Measurements from ENCODE around the gene SORBS2. TPM values are rescaled to one million over a fixed set of nuclear protein-coding genes. Genes with fewer than 3 reads are reported as not detected.

Gene SORBS2
- total and polyA plus RNA-seq, 2 donors (not counting 1 experiment from before 2014, with no cell fraction given): 0.25 to 0.89 TPM

DNA sequence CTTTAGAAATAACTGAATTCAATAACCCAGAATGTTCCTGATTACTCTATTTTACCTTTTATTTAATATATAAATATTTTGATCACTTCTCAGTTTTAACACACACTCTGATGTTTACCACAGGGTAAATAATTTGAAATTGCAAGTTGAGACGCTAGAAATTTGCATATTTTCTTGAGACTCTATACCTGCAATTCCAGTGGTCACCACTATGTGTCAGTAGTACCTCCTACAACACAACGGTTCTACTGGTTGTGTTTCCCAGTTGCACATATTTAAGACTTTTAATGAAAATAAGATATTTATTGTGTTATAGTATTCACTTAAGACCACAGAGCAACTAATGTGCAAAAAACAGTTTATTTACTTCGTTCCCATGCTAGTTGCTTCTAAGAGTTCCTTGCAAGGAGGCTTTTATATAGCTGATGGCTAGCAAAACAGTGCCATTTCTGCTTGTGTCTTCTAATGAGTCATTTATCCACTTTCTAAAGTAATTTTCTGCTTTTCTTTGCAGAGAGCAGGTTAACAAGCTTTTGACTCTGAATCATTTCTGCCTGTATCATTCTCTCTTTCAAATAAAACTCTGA lies 177.8 kb downstream of the SORBS2 start:
- ATAC-seq (ENCODE audit: low read depth) (no peak), DNase-seq (no peak)
- WGBS (ENCODE audit: insufficient coverage): 80% methylated on average over 1 of the region's 3 CpGs
- Histone ChIP-seq H3K4me1 (ENCODE audit: control insufficient read depth in 2 of 2, insufficient read depth in 2 of 2, low read length in 2 of 2) (no peaks in the 10 kb centered on the region), H2AFZ (ENCODE audit: insufficient read depth, low read depth, low read length, poor library complexity, severe bottlenecking) (no peak overlapping the region), H3K9ac (ENCODE audit: low read length) (no peak overlapping the region), H3K4me2 (replicated peaks; ENCODE audit: low read depth, low read length, poor library complexity, severe bottlenecking) (no peak overlapping the region), H3K9me3 (ENCODE audit: control extremely low read depth in 1 of 3, control insufficient read depth in 2 of 3, insufficient read depth in 1 of 3, low read length in 2 of 3) (peaks cover 0 to 9% (median 3%) of the 10 kb centered on the region in 3 donors), H4K20me1 (ENCODE audit: control insufficient read depth, insufficient read depth, low read length, poor library complexity, severe bottlenecking) (no peaks in the 10 kb centered on the region), H3K4me3 (ENCODE audit: control extremely low read depth in 1 of 5, extremely low read depth in 1 of 5, insufficient read depth in 1 of 5, low read depth in 2 of 5, low read length in 4 of 5) (no peak overlapping the region), H3K36me3 (replicated peaks in 1 of 2; ENCODE audit: control extremely low read depth in 1 of 2, control insufficient read depth in 1 of 2, extremely low read depth in 1 of 2, insufficient read depth in 2 of 2, low read length in 1 of 2) (no peaks in the 10 kb centered on the region), H3K27me3 (replicated peaks in 1 of 4; ENCODE audit: control extremely low read depth in 1 of 4, control insufficient read depth in 3 of 4, insufficient read depth in 4 of 4, low read length in 3 of 4) (peaks cover 0 to 14% (median 5%) of the 10 kb centered on the region in 4 experiments), H3K27ac (ENCODE audit: low read length in 2 of 2) (no peak overlapping the region), H3K79me2 (ENCODE audit: control insufficient read depth, insufficient read depth, low read length) (no peaks in the 10 kb centered on the region)
- peaks cover 2% of the 10 kb centered on the region for H3K4me1 Mint-ChIP-seq
- TF ChIP-seq, protein P1, sequence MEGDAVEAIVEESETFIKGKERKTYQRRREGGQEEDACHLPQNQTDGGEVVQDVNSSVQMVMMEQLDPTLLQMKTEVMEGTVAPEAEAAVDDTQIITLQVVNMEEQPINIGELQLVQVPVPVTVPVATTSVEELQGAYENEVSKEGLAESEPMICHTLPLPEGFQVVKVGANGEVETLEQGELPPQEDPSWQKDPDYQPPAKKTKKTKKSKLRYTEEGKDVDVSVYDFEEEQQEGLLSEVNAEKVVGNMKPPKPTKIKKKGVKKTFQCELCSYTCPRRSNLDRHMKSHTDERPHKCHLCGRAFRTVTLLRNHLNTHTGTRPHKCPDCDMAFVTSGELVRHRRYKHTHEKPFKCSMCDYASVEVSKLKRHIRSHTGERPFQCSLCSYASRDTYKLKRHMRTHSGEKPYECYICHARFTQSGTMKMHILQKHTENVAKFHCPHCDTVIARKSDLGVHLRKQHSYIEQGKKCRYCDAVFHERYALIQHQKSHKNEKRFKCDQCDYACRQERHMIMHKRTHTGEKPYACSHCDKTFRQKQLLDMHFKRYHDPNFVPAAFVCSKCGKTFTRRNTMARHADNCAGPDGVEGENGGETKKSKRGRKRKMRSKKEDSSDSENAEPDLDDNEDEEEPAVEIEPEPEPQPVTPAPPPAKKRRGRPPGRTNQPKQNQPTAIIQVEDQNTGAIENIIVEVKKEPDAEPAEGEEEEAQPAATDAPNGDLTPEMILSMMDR (IDR thresholded peaks at IDR 0.05): peak; percentile 54
- TF ChIP-seq EZH2 (IDR thresholded peaks at IDR 0.05; ENCODE audit: borderline replicate concordance, insufficient read depth, low read depth, low read length, poor library complexity, severe bottlenecking): no peak
- peaks cover 33% of the 10 kb centered on the region for H3K27me3 Mint-ChIP-seq
- no peaks in the 10 kb centered on the region for H3K9me3 Mint-ChIP-seq (ENCODE audit: insufficient read depth)
- CTCF ChIA-PET: no interaction called here
- POLR2A ChIA-PET: no interaction called here
- intact Hi-C loops (cut with micrococcal nuclease): no loop called here
- H3K4me3 Mint-ChIP-seq: no peak overlapping the region
- no peak overlapping the region for H3K27ac Mint-ChIP-seq

DNA sequence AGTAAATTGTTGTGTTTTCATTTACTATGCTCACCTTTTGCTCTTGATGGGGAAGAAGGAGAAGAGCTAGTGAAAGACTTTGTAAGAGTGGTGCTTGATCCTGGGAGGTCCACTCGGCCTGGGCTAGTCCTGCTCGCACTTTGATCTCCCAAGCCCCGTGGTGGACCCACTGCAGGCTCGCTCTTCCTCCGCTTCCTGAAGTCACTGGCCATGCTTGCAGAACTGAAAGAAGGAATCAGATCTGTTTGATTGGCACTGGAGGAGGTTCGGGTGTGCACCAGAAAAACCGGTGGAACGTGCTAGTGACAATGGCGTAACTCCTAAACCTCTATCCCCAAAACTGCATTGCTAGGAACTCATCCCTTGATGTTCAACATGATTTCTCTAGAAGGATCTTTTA lies 185.2 kb downstream of the SORBS2 start:
- H3K79me2 ChIP-seq (ENCODE audit: control insufficient read depth, insufficient read depth, low read length): no peaks in the 10 kb centered on the region
- TF ChIP-seq EZH2 (IDR thresholded peaks at IDR 0.05; ENCODE audit: borderline replicate concordance, insufficient read depth, low read depth, low read length, poor library complexity, severe bottlenecking): no peak
- TF ChIP-seq, protein P1 (IDR thresholded peaks at IDR 0.05): no peak
- no peak overlapping the region for H2AFZ ChIP-seq (ENCODE audit: insufficient read depth, low read depth, low read length, poor library complexity, severe bottlenecking)
- H3K9me3 ChIP-seq (ENCODE audit: control extremely low read depth in 1 of 3, control insufficient read depth in 2 of 3, insufficient read depth in 1 of 3, low read length in 2 of 3): peaks cover 0 to 6% (median 0%) of the 10 kb centered on the region in 3 donors
- DNase-seq (no peak), ATAC-seq (ENCODE audit: low read depth) (no peak)
- H3K36me3 ChIP-seq (replicated peaks in 1 of 2; ENCODE audit: control extremely low read depth in 1 of 2, control insufficient read depth in 1 of 2, extremely low read depth in 1 of 2, insufficient read depth in 2 of 2, low read length in 1 of 2): no peaks in the 10 kb centered on the region
- no peak overlapping the region for H3K4me3 ChIP-seq (ENCODE audit: control extremely low read depth in 1 of 5, extremely low read depth in 1 of 5, insufficient read depth in 1 of 5, low read depth in 2 of 5, low read length in 4 of 5)
- H3K4me2 ChIP-seq (replicated peaks; ENCODE audit: low read depth, low read length, poor library complexity, severe bottlenecking): no peak overlapping the region
- Mint-ChIP-seq H3K27me3 (peaks cover 31% of the 10 kb centered on the region), H3K9me3 (ENCODE audit: insufficient read depth) (no peaks in the 10 kb centered on the region), H3K4me3 (no peak overlapping the region), H3K4me1 (no peaks in the 10 kb centered on the region), H3K27ac (no peak overlapping the region)
- WGBS (ENCODE audit: insufficient coverage): 93% methylated on average over 5 of the region's 9 CpGs
- POLR2A ChIA-PET: no interaction called here
- CTCF ChIA-PET: no interaction called here
- H4K20me1 ChIP-seq (ENCODE audit: control insufficient read depth, insufficient read depth, low read length, poor library complexity, severe bottlenecking): no peaks in the 10 kb centered on the region
- H3K27ac ChIP-seq (ENCODE audit: low read length in 2 of 2): no peak overlapping the region
- intact Hi-C loops (cut with micrococcal nuclease): no loop called here
- H3K27me3 ChIP-seq (replicated peaks in 1 of 4; ENCODE audit: control extremely low read depth in 1 of 4, control insufficient read depth in 3 of 4, insufficient read depth in 4 of 4, low read length in 3 of 4): no peaks in the 10 kb centered on the region
- H3K9ac ChIP-seq (ENCODE audit: low read length): no peak overlapping the region
- H3K4me1 ChIP-seq (ENCODE audit: control insufficient read depth in 2 of 2, insufficient read depth in 2 of 2, low read length in 2 of 2): no peaks in the 10 kb centered on the region
